ENCODE data around the gene ZDHHC9.

The ZDHHC9 gene

GRCh38 chrX:129823115-129823514 lies 20.6 kb downstream of the ZDHHC9 start:
- DNase-seq (ENCODE audit: low read depth in 2 of 2) = peak in 1 of 2 donors; percentile 44

- DNase-seq (ENCODE audit: low read depth in 2 of 2) = no peak
These were observed 25.6 kb downstream of the ZDHHC9 start for GRCh38 chrX:129818123-129818522.

GRCh38 chrX:129813662-129814368 lies 29.9 kb downstream of the ZDHHC9 start:
- DNase-seq (ENCODE audit: low read depth in 2 of 2) = no peak

- DNase-seq (ENCODE audit: low read depth in 2 of 2) = no peak
These were observed 34.6 kb downstream of the ZDHHC9 start for GRCh38 chrX:129808829-129809796.

GRCh38 chrX:129808158-129808828 lies 35.4 kb downstream of the ZDHHC9 start:
- no peak for DNase-seq (ENCODE audit: low read depth in 2 of 2)

- no peak for DNase-seq (ENCODE audit: low read depth in 2 of 2)
These were observed 38.9 kb downstream of the ZDHHC9 start for GRCh38 chrX:129804806-129805205.

GRCh38 chrX:129802863-129803262 lies 40.8 kb downstream of the ZDHHC9 start:
- no peak for DNase-seq (ENCODE audit: low read depth in 2 of 2)

GRCh38 chrX:129800186-129800585 lies 43.5 kb downstream of the ZDHHC9 start:
- DNase-seq (ENCODE audit: low read depth in 2 of 2) = no peak

- peak in 1 of 2 donors; percentile 36 for DNase-seq (ENCODE audit: low read depth in 2 of 2)
These were observed 44.8 kb downstream of the ZDHHC9 start for GRCh38 chrX:129798888-129799287.

GRCh38 chrX:129798456-129798855 lies 45.2 kb downstream of the ZDHHC9 start:
- DNase-seq (ENCODE audit: low read depth in 2 of 2) = no peak

- DNase-seq (ENCODE audit: low read depth in 2 of 2) = no peak
These were observed 46.3 kb downstream of the ZDHHC9 start for GRCh38 chrX:129797251-129797906.

GRCh38 chrX:129795584-129795983 lies 48.1 kb downstream of the ZDHHC9 start:
- DNase-seq (ENCODE audit: low read depth in 2 of 2) = no peak

GRCh38 chrX:129793604-129794191 lies 50.0 kb downstream of the ZDHHC9 start:
- no peak for DNase-seq (ENCODE audit: low read depth in 2 of 2)

- DNase-seq (ENCODE audit: low read depth in 2 of 2) = no peak
These were observed 50.9 kb downstream of the ZDHHC9 start for GRCh38 chrX:129792586-129793291.

- no peak for DNase-seq (ENCODE audit: low read depth in 2 of 2)
These were observed 51.6 kb downstream of the ZDHHC9 start for GRCh38 chrX:129791961-129792570.

- DNase-seq (ENCODE audit: low read depth in 2 of 2) = no peak
These were observed 52.4 kb downstream of the ZDHHC9 start for GRCh38 chrX:129791336-129791735.

GRCh38 chrX:129790808-129791207 lies 52.9 kb downstream of the ZDHHC9 start:
- DNase-seq (ENCODE audit: low read depth in 2 of 2) = no peak

GRCh38 chrX:129790146-129790545 lies 53.5 kb downstream of the ZDHHC9 start:
- no peak for DNase-seq (ENCODE audit: low read depth in 2 of 2)

GRCh38 chrX:129788527-129788926 lies 55.2 kb downstream of the ZDHHC9 start:
- no peak for DNase-seq (ENCODE audit: low read depth in 2 of 2)

GRCh38 chrX:129787336-129788055 lies 56.2 kb downstream of the ZDHHC9 start:
- DNase-seq (ENCODE audit: low read depth in 2 of 2) = no peak
